DMS79 treated with DMSO at 0.1 percent for 48 hours (cell line): ENCODE results near the gene TRMO.
"Not testable (repeated sequence)": the region's sequence is repeated elsewhere in the genome, so short reads cannot be mapped to it uniquely, and the experiment has no call there.

ENCODE experiments used
- DNase-seq: peaks from one replicate; lab custom pipeline; 2025; lab: John Stamatoyannopoulos, UW

TRMO gene

DNA sequence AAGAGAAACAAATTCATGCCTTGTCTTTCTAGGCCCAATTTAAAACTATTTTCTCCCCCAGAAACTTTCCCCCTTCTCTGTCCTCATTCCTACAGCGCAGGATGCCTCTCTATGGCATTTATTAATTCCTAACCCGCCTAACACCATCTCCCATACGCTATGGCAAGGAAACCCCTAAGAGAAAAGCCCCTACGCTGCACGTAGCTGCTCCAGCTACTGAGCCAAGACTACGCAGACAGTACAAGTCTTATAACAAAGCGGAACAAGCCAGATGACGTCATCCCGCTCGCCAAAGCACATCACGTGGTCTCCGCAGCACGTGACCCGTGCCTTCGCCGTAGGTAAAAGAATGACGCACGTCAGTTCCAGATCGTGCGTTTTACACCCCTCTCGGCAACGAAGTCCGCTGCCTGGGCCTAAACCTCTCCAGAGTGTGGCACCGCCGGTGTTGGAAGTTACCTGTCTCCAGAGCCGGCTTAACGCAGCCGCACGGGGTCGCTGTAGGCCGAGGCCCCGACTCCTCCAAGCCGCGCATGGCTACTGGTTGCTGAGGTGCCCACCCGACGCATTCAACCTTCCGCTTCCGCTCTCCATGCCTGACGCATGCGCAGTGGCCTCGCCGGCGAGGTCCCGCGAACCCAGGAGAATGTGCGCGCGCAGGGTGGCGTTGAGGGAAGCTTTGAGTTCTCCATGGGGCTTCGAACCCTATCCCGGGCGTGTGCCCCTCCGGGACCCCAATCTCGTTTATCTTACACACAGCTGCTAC is at the start of gene TRMO:
TRMO (minus strand) TSS at position 542 of the 766 bp plus-strand sequence; CDS start at position 535, 7 bp downstream.
- DNase-seq: peak; percentile 79

GRCh38 chr9:97970165-97970564 is 47.9 kb upstream of the TRMO start:
- DNase-seq: no peak

GRCh38 chr9:97969014-97969413 is 46.7 kb upstream of the TRMO start:
- DNase-seq: no peak

DNA sequence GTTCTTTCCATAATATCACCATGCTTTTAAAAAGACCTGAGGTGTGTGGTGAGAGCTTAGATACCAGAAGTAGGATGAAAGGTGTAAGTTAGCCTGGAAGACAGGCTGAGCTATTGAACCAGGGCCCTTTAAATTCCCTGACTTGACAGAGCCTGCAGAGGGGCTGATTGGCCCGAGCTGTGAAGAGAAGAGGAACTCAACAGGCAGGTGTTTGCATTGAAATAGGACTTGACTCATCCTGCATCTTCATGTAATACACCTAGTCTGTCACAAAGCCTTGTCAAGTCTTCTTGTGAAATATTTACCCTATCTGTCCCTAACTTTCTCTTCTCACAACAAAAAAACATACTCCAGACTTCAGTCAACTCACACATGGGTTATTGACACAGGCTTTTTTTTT is 44.2 kb upstream of the TRMO start:
- no peak for DNase-seq

- no peak for DNase-seq
Measured at GRCh38 chr9:97964901-97965300, 42.6 kb upstream of the TRMO start.

DNA sequence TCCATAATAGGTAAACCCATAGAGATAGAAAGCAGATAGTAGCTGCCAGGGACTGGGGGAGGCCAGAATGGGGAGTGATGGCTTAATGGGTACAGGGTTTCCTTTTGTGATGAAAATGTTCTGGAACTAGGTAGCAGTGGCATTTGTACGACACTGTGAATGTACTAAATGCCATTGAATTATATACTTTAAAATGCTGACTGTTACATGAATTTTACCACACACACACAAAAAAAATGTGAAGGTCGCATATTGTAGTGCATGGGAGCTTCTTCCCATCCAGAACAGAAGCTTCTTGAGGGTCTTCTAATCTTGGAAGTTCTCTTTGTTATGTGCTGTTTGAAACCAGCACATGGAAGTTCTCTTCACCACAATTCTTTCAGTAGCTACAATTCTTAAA is 40.9 kb upstream of the TRMO start:
- no peak for DNase-seq

DNA sequence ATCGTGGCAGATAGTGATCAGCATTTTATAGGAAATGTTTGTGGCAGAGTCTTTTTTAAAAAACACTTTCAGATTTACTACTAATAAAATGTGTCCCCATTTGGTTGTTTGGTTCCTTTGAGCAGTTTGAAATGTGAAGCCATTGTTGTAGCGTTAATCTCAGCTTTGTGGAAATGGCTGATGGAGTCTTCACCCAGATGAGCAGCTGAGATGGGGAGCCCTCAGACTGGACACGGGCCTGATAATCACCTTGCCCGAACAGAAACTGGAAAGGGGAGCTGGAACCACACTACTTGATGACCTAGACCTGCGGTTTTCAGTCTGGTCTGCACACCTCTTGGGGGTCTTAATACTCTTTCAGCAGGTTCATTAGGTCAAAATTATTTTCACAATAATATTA is 40.3 kb upstream of the TRMO start:
- DNase-seq: no peak

DNA sequence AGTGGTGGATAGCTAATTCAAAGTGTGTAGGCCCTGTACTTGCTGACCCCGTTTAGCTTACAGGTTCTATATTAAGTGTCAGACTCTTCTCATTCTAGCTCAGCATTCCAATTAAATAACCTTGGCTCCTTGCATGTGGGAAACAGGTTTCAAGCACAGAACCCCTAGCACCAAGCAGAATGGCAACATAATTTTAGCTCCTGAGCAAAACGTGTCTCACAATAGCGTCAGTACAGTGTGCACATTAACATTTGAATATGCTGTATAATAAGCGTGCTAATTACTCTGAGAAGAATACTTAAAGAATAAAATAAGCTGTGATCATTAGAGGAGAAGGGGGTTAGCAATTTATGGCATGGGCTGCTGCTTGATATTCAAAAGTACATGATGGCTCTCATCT is 39.8 kb upstream of the TRMO start:
- no peak for DNase-seq

DNA sequence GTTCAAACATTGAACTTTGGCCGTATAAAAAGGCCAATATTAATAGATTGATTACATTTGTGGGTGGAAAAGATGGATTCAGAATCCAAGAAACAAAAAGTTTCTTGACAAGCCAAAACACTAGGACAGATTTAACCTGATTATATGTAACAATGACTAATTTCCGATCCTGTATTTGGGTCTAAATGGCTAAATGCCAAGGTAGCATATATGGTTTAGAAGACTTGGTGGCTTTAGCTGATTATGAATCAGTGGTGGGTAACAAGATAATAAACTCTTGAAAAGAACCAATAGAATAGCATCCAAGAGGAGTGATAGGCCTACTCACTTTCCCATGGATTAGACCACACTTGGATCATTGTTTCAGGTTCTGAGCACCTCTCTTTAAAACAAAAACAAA is 39.1 kb upstream of the TRMO start:
- DNase-seq: no peak

DNA sequence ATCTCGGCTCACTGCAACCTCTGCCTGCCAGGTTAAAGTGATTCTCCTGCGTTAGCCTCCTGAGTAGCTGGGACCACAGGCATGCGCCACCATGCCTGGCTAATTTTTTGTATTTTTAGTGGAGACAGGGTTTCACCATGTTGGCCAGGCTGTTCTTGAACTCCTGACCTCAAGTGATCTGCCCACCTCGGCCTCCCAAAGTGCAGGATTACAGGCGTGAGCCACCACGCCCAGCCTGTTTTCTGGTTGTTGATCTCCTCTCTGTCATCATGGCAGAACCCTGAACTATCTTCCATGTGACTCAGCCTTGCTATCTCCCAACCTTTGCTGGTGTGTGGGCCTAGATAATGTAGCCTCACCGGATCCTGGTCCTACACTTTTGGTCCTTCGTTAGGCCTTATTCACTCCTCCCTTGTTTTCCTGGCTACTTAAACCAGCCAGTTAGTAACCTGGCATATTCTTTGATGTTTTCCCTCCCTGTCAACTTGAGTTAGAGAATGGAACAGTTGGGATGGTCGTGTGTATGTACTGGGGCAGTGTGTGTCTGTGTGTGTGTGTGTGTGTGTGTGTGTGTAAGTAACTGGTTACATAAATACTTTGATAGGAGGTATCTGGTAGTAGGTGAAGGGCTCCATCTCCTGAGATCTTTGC is 38.5 kb upstream of the TRMO start:
- DNase-seq: not testable (repeated sequence)

- no peak for DNase-seq
Measured at GRCh38 chr9:97959585-97959984, 37.3 kb upstream of the TRMO start.

DNA sequence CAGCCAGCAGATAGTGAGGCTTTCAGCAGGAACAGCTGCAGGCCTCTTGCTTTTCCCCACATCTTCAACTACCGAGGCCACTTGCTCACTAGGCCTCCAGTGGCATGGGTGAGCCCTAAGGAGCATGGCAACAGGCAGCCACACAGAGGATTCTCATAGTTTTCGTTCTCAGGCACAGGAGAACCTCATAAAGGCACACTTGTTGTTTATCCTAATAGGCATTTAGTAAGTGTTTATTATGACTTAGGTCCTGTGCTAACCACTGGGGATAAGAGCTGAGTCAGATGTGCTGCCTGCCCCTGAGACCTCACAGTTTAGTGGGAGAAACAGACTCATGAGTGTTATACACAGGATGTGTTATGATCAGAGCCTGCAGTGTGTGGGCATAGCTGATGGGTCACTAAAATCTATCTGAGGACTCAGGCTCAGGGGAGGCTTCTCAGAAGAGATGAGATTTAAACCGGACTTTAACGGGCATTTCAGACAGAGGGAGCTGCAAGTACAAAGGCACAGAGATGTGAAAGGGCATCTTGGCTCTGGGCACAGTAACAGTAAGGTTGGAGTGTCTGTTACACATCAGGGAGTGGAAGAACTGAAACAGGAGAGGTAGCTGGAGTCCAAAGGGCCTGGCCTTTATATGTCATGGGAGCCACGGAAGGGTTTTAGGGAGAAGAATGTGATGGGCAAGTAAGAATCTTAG is 36.7 kb upstream of the TRMO start:
- no peak for DNase-seq

- DNase-seq: no peak
Measured at GRCh38 chr9:97956331-97956730, 34.0 kb upstream of the TRMO start.

DNA sequence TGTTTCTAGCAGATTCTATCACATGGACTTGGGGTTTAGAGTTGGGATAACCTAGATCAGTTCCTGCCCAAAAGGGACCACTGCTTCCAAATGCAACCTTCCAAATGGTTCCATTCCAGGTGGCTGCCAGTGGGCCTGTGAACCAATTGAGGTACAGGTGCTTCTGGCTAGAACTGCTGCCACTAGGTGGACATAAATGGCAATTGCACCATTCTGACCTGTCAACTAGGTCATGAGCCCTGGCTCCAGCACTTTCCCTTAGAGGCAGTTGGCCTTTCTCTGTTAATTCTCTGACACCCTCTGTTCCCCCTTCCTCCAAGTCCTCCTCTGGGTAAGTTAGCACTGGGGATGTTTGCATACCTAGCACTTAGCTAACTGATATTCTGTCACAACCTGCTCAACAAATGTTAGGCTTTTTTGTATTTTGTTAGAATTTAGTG is 32.3 kb upstream of the TRMO start:
- no peak for DNase-seq

DNA sequence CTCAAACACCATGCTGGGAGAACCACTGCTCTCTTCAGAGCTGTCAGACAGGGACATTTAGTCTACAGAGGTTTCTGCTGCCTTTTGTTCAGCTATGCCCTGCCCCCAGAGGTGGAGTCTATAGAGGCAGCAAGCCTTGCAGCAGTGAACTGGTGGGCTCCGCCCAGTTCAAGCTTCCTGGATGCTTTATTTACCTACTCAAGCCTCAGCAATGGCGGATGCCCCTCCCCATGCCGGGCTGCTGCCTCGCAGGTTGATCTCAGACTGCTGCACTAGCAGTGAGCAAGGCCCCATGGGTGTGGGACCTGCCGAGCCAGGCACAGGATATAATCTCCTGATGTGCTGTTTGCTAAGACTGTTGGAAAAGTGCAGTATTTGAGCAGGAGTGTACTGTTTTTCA is 28.6 kb upstream of the TRMO start:
- not testable (repeated sequence) for DNase-seq

DNA sequence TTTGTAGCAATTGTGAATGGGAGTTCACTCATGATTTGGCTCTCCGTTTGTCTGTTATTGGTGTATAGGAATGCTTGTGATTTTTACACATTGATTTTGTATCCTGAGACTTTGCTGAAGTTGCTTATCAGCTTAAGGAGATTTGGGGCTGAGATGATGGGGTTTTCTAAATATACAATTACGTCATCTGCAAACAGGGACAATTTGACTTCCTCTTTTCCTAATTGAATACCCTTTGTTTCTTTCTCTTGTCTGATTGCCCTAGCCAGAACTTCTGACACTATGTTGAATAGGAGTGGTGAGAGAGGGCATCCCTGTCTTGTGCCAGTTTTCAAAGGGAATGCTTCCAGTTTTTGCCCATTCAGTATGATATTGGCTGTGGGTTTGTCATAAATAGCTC is 24.8 kb upstream of the TRMO start:
- DNase-seq: not testable (repeated sequence)

DNA sequence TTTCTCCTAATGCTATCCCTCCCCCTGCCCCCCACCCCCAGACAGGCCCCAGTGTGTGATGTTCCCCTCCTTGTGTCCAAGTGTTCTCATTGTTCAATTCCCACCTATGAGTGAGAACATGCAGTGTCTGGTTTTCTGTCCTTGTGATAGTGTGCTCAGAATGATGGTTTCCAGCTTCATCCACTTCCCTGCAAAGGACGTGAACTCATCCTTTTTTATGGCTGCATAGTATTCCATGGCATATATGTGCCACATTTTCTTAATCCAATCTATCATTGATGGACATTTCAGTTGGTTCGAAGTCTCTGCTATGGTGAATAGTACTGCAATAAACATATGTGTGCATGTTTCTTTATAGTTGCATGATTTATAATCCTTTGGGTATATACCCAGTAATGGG is 23.2 kb upstream of the TRMO start:
- not testable (repeated sequence) for DNase-seq

- no peak for DNase-seq
Measured at GRCh38 chr9:97944612-97945011, 22.3 kb upstream of the TRMO start.

DNA sequence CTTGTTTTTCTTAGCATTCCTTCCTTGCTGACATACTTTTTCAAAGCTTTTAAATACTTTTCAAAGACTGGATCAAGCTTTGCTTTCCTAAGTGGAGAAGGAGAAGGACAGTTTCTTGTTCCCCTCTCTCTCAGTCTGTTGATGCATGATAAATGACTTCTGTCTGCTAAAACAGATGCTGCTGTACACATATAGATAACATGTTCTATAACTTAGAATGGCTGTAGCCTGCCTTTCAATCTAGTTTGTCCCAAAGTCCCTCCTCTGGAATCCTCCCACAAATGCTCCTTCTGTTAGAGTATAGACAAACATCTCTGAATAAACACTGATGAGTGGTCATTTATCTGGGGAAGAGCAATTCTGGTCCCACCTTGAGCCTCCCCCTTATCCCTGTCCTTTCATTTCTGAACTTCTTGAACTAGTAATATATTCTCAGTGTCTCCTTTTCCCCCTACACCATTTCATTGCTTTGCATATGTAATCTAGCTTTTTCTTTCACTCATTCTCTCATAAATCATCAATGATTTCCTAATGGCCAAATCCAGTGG is 21.1 kb upstream of the TRMO start:
- DNase-seq: no peak

GRCh38 chr9:97941323-97941722 is 19.0 kb upstream of the TRMO start:
- no peak for DNase-seq

GRCh38 chr9:97940741-97941140 is 18.4 kb upstream of the TRMO start:
- DNase-seq: no peak

DNA sequence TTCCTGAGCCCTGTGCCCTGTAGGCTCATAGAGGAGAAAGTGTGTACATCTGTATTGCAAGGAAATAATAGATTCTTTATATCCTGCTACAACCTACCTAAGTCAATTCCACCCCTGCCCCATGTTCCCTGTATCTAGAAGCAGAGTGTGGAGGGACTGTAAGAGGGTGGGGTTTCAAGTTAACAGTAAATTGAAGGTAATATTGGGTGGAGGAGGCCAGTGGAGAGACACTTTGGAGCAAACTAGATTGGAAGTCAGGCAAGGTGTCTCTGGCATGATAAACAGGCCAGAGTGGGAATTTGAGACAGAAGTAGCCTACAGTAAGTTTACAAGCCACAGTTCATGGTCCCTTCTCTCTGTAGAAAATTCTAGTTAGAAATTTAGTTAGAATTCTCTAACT is 17.9 kb upstream of the TRMO start:
- no peak for DNase-seq
